Measurements from ENCODE around the gene PLA2G6.
"Not testable (repeated sequence)": the region's sequence is repeated elsewhere in the genome, so short reads cannot be mapped to it uniquely, and the experiment has no call there.

PLA2G6 gene

GRCh38 chr22:38162881-38163843, 18.5 kb downstream of the PLA2G6 start:
- DNase-seq: no peak

DNA sequence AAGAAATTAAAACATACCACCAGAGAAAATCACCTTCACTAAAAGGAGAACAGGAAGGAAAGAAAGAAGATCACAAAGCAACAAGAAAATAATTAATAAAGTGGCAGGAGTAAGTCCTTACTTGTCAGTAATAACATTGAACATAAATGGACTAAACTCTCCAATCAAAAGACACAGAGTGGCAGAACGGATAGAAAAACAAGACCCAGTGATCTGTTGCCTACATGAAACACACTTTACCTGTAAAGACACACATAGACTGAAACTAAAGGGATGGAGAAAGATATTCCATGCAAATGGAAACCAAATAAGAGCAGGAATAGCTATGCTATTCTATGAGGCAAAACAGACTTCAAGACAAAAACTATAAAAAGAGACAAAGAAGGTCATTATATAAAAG, 25.9 kb downstream of the PLA2G6 start:
- no peak for DNase-seq

DNA sequence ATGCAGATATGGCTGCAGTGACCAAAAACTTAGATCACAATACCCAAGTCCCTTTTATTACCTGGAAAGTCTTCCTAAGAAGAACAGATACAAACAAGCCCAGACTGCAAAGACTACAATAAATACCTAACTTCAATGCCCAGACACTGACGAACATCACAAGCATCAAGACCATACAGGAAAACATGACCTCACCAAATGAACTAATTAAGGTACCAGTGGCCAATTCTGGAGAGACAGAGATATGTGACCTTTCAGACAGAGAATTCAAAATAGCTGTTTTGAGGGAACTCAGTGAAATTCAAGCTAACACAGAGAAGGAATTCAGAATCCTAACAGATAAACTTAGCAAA, 27.1 kb downstream of the PLA2G6 start:
- DNase-seq: not testable (repeated sequence)

DNA sequence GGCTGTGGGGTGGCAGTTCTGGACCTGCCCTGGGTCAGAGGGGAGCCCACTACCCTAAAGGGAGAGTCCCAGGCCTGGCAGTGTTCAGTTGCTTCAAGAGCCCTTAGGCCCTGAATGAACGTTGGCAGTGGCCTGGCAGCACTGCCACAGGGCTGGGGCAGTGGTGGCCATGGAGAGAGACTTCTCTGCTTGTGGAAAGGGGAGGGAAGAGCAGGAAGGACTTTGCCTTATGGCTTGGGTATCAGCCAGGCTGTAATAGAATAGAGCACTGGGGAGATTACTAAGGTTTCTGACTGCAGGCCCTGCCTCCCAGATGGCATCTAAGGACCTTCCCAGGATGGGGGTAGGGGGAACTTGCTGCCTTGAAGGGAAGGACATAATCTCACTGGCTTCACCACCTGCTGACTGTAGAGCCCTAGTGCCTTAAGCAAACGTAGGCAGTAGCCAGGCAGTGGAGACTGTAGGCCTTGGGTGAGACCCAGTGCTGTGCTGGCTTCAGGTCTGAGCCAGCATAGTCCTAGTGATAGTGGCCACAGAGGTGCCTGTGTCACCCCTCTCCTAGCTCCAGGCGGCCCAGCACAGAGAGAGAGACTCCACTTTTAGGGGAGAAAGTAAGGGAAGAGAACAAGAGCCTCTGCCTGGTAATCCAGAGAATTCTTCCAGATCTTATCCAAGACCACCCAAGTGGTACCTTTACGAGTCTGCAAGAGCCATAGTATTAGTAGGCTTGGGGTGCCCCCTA, 27.6 kb downstream of the PLA2G6 start:
- no peak for DNase-seq

GRCh38 chr22:38151126-38151500, 30.5 kb downstream of the PLA2G6 start:
- no peak for DNase-seq

GRCh38 chr22:38148245-38148644, 33.4 kb downstream of the PLA2G6 start:
- no peak for DNase-seq

DNA sequence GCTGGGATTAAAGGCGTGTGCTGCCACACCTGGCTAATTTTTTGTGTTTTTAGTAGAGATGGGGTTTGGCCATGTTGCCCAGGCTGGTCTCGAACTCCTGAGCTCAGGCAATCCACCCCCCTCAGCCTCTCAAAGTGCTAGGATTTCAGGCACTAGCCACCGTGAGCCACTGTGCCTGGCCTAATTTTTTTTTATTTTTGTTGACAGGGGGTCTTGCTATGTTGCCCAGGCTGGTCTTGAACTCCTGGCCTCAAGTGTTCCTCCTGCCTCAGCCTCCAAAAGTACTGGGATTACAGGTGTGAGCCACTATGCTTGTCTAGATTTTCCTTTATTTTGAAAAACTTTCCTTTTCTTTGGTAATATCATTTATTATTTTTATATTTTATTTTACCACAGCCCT, 35.5 kb downstream of the PLA2G6 start:
- DNase-seq: not testable (repeated sequence)

DNA sequence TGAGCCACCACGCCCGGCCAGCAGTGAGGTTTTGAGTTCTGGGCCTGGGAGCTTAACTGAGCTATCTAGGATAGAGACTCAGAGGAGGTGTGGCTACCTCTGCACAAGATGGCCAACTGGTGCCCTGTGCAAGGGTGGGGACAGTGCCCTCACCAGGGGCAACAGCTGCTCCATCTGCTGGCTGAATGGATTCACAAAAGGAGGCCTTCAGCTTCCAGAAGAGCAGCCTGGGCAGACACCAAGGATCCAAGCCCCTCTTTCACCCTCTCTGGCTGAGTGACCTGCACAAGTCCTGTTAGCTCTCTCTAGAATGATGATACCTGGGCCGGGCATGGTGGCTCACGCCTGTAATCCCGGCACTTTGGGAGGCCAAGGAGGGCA, 37.6 kb downstream of the PLA2G6 start:
- DNase-seq: no peak

DNA sequence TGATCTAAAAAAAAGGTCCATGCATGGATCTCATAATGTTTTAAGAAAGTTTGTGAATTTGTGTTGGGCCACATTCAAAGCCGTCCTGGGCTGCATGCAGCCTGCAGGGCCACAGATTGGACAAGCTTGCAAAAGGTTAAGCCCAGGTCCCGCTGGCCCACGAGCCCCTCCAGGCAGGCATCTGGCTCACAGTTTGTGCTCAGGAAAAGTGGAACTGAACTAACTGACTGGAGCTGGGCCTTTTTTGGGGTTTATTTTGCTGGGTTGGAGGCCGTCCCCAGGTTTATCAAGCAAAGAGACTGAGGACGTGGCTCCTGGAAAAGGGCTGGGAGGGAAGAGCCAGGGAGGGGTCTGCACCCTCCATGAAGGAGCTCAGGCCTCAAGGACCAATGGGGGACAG, 39.0 kb downstream of the PLA2G6 start:
- no peak for DNase-seq

DNA sequence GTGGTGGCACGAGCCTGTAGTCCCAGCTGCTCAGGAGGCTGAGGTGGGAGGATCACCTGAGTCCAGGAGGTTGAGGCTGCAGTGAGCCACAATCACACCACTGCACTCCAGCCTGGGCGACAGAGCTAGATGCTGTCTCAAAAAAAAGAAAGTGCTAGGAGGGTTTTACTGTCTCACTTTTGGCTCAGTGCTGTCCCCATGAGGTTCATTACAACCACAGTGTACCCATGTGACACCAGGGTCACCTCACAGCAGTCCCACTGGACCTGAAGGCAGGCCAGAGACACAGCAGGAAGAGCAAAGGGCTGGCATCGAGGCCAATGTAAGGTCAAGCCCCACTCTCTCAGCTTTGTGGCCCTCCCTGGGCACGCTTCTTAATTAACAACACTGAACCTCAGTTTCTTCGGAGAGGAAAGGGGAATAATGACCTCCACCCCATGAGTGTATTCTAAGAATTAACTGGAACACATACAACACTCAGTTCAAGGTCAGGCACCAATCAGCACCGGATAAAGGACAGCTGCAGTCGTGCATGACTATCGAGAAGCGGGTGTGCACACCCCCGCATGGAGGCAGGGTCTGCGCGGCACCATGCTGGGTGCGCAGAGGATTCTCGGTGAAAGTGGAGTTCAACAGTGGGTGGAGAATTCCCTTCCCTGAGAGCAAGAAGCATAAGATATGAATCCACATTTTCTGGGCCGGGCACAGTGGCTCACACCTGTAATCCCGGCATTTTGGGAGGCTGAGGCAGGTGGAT, 40.2 kb downstream of the PLA2G6 start:
- no peak for DNase-seq

DNA sequence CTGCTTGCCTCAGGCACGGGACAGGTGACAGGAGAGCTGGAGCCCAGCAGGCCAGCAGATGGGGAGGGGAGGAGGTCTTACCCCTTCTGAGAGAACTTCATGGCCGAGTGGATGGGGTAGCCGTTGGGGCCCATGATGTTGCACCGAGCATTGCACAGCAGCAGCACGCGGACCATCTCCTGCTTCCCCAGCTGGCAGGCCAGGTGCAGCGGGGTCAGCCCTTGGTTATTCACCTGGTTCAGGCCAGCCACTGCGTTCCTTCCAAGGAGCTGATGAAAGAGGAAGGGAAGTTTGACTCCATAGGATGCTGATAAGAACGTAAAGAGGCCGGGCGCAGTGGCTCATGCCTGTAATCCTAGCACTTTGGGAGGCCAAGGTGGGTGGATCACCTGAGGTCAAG, 41.7 kb downstream of the PLA2G6 start:
- DNase-seq: no peak

- no peak for DNase-seq
Observed at GRCh38 chr22:38138961-38139360, 42.7 kb downstream of the PLA2G6 start.

DNA sequence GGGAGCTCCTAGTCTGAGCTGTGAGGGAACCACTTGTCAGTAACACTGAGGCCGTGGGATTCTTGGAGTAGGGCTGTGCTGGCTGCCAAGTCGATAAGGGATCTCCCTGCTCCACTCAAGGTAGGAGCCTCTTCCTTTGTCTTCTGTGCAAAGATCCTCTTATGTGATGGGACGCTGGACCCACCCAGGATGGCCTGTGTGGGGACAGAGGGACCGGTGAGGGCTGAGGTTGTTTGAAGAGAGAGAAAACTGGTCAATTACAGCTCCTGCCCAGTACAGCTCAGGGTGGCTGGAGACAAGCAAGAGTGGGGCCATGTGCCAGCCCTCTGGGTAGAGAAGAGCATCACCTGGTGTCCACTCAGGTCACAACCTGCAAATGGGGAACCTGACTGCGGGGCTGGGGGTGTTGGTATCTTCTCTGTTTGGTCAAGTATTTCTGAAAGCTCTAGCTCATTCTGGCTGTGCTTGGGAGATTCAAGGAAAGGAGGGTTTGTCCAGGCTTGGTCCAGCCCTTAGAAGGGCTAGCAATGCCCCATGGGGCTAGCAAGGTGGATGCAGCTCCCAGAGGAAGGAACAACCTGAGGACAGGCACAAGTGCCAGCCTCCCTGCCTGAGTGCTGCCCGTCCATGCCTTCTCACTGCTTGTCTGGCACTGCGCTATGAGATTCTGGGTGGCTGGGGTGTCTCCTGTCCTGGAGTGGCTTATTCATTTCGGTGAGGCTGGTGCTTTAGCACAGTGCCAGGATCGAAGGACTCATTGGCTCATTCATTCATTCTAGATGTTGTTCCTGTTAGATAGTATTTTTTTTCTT, 43.5 kb downstream of the PLA2G6 start:
- DNase-seq: no peak

DNA sequence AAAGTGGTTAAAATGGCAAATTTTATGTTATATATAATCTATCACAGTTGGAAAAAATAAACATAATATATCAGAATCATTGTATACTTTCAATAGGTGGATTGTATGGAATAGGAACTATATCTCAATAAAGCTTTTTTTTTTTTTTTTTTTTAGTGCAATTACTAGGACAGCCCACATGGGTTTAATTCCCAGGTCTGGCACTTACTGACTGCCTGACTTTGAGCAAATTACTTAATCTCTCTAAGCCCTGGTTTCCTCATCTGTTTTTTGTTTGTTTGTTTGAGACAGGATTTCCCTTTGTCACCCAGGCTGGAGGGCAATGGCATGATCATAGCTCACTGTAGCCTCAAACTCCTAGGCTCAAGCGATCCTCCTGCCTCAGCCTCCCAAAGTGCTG, 45.0 kb downstream of the PLA2G6 start:
- no peak for DNase-seq

GRCh38 chr22:38135133-38135706, 46.4 kb downstream of the PLA2G6 start:
- DNase-seq: no peak

DNA sequence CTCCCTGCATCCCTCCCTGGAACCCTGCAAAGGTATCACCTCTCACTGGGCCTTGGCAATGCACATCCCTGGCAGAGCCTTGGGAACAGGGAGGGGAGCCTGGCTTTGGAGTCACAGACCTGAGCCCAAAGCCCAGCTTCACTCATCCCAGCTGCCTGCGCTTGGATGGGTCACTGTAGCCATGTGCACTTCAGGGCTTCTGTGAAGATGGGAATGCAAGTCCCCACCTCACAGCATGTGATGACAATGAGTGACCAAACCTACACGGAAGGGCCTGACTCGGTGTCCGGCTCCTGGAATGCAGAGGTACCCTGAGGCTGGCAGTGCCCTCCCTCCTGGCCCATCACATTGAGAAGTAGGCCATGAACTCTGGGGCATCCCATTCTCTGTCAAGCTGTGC, 48.3 kb downstream of the PLA2G6 start:
- no peak for DNase-seq

GRCh38 chr22:38132794-38133193, 48.8 kb downstream of the PLA2G6 start:
- DNase-seq: no peak

GRCh38 chr22:38132136-38132535, 49.5 kb downstream of the PLA2G6 start:
- DNase-seq: no peak

- no peak for DNase-seq
Observed at GRCh38 chr22:38131399-38131798, 50.2 kb downstream of the PLA2G6 start.

- DNase-seq: no peak
Observed at GRCh38 chr22:38129856-38130255, 51.8 kb downstream of the PLA2G6 start.

DNA sequence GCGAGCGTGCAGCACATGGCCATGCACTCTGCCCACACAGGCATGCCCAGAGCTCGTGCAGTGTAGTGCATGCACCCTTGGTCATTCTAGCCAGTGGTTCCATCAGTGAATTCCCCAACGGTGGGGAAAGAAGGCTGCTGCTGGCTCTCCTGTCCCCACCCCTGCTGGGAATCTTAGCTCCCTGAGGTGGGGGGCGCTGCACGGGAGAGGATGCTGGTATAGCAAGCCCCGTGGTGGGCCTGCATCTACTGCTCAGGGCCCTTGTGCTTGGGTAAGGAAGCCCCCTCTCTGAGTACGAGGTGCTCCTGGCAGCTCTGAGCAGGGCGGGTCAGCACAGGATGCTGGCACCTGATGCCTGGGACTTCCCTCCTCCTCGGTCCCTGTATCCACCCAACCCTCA, 52.6 kb downstream of the PLA2G6 start:
- DNase-seq: no peak

DNA sequence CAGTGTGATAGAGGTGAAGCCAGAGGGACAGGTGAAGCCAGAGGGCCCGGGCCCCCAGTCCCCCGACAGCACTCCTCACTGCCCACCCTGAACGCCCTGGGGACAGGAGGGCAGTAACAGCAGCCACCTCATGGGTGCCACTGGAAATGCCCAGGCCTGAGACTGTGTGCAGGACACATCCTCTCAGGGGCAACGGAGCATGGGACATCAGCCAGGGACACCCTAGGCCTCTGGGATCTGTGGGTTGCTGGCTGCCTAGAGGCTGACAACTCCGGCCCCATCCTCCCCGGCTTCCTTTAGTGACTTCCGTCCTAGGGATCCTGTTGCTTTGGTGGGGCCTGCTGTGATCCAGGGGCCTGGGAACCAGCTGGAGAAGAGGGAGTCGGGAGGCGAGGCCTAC, 53.8 kb downstream of the PLA2G6 start:
- DNase-seq: no peak

Data from CD4-positive, alpha-beta T cell treated with Interleukin-6 for 4 hours (primary cell).